H1 (cell line): Measurements from ENCODE around the gene SSRP1. TPM values are rescaled to one million over a fixed set of nuclear protein-coding genes. Genes with fewer than 3 reads are reported as not detected.

Source experiments
- CTCF ChIA-PET: fragments of 300-600 bp; sonication (Branson Sonifier 250); formaldehyde crosslinking; loops from one replicate; lab custom pipeline; 2021; ENCODE audit not compliant: partially characterized antibody; lab: Charles Lee
- POLR2A ChIA-PET: fragments of 300-600 bp; sonication (Branson Sonifier 250); formaldehyde crosslinking; loops from one replicate; lab custom pipeline; 2021; ENCODE audit warnings: inconsistent platforms; ENCODE audit not compliant: partially characterized antibody; lab: Charles Lee
- DNase-seq, 2 experiments: peaks; one replicate each; pipeline versions ENCODE4 v3.0.0 to v3.0.0-alpha.2; 2010 to 2022; ENCODE audit warnings: low spot score in 2 of 2, low read depth in 1 of 2, mixed read lengths in 1 of 2
- FAIRE-seq: peaks from 2 replicates; lab custom pipeline; 2011; peaks lifted over from hg19 to GRCh38; lab: Jason Lieb, UNC
- H2AFZ ChIP-seq: 2 replicates; pipeline ENCODE4 v1.8.1; 2012; ENCODE audit warnings: low read length, inconsistent platforms
- H2AK5ac ChIP-seq: 2 replicates; pipeline ENCODE4 v1.6.1; 2013; ENCODE audit warnings: low read depth, low read length
- H2BK120ac ChIP-seq: replicated peaks from 2 replicates; pipeline ENCODE3; 2013; ENCODE audit warnings: low read depth, low read length, inconsistent platforms
- H2BK12ac ChIP-seq: 2 replicates; pipeline ENCODE4 v1.6.1; 2013; ENCODE audit warnings: low read depth, low read length
- H2BK15ac ChIP-seq: 2 replicates; pipeline ENCODE4 v1.6.1; 2013; ENCODE audit warnings: low read length
- H2BK20ac ChIP-seq: 2 replicates; pipeline ENCODE4 v1.6.1; 2013; ENCODE audit warnings: low read length
- H2BK5ac ChIP-seq: 2 replicates; pipeline ENCODE4 v1.6.1; 2013; ENCODE audit warnings: low read depth, low read length
- H3K14ac ChIP-seq: 2 replicates; pipeline ENCODE4 v1.6.1; 2013; ENCODE audit warnings: inconsistent platforms; ENCODE audit not compliant: insufficient read length
- H3K18ac ChIP-seq: 2 replicates; pipeline ENCODE4 v1.6.1; 2013; ENCODE audit warnings: low read length; ENCODE audit errors: extremely low read depth
- H3K23ac ChIP-seq: 2 replicates; pipeline ENCODE4 v1.6.1; 2013; ENCODE audit warnings: inconsistent platforms; ENCODE audit not compliant: insufficient read length
- H3K23me2 ChIP-seq: 2 replicates; pipeline ENCODE4 v1.6.1; 2013; ENCODE audit warnings: low read depth, low read length
- H3K27ac ChIP-seq: 2 replicates; pipeline ENCODE4 v1.6.1; 2011; ENCODE audit warnings: low read depth, low read length, inconsistent platforms
- H3K27me3 ChIP-seq, 4 experiments: replicated peaks in 1 of 4; 1 replicate in 1 of 4; 2 replicates in 3 of 4; pipeline versions ENCODE4 v1.6.1 to v1.8.1; 2011 to 2013; ENCODE audit warnings: low read length in 3 of 4, mild to moderate bottlenecking in 3 of 4, inconsistent platforms in 2 of 4, mixed read lengths in 2 of 4, moderate library complexity in 1 of 4; ENCODE audit not compliant: control insufficient read depth in 3 of 4, insufficient read depth in 3 of 4; ENCODE audit errors: extremely low read depth in 1 of 4
- H3K36me3 ChIP-seq, 4 experiments: 2 replicates each; pipeline versions ENCODE4 v1.6.1 to v1.8.1; 2011 to 2013; ENCODE audit warnings: mild to moderate bottlenecking in 4 of 4, low read length in 3 of 4, moderate library complexity in 2 of 4, control low read depth in 1 of 4, inconsistent platforms in 1 of 4; ENCODE audit not compliant: insufficient read depth in 4 of 4, control insufficient read depth in 2 of 4
- H3K4ac ChIP-seq: replicated peaks from 2 replicates; pipeline ENCODE3; 2013; ENCODE audit warnings: low read length, low read depth, mixed read lengths, inconsistent platforms; ENCODE audit not compliant: insufficient read length
- H3K4me1 ChIP-seq, 4 experiments: replicated peaks in 1 of 4; 1 replicate in 1 of 4; 2 replicates in 3 of 4; pipeline versions ENCODE4 v1.6.1 to v1.8.1; 2011 to 2013; ENCODE audit warnings: low read length in 3 of 4, inconsistent platforms in 2 of 4, mixed read lengths in 1 of 4; ENCODE audit not compliant: insufficient read depth in 4 of 4, control insufficient read depth in 3 of 4
- H3K4me2 ChIP-seq, 2 experiments: 2 replicates each; pipeline versions ENCODE4 v1.6.1 to v1.8.1; 2011 to 2013; ENCODE audit warnings: low read depth in 2 of 2, low read length in 2 of 2, control low read depth in 1 of 2, inconsistent platforms in 1 of 2, mild to moderate bottlenecking in 1 of 2; ENCODE audit not compliant: insufficient read depth in 1 of 2
- H3K4me3 ChIP-seq, 4 experiments: fragments of 200-600, 300-600 bp in 1 of 4; sonication (generic), shearing (Covaris generic), sonication (Bioruptor Twin) in 1 of 4; 2 replicates each; pipeline versions ENCODE4 v1.5.1 to v1.8.1; 2011 to 2016; ENCODE audit warnings: low read length in 4 of 4, low read depth in 3 of 4, control low read depth in 2 of 4, inconsistent platforms in 2 of 4, mild to moderate bottlenecking in 2 of 4, mixed read lengths in 1 of 4, moderate library complexity in 1 of 4; ENCODE audit not compliant: insufficient read depth in 2 of 4; ENCODE audit errors: extremely low read depth in 1 of 4
- H3K56ac ChIP-seq: replicated peaks from 2 replicates; pipeline ENCODE3; 2013; ENCODE audit warnings: low read depth, mild to moderate bottlenecking, mixed read lengths, low read length, inconsistent platforms; ENCODE audit not compliant: insufficient read length
- H3K79me1 ChIP-seq: 2 replicates; pipeline ENCODE4 v1.6.1; 2013; ENCODE audit warnings: low read depth, low read length, control low read depth
- H3K79me2 ChIP-seq, 2 experiments: 2 replicates each; pipeline versions ENCODE4 v1.6.1 to v1.8.1; 2012 to 2013; ENCODE audit warnings: low read length in 2 of 2, mild to moderate bottlenecking in 2 of 2, inconsistent platforms in 1 of 2; ENCODE audit not compliant: insufficient read depth in 2 of 2, control insufficient read depth in 1 of 2
- H3K9ac ChIP-seq, 4 experiments: replicated peaks in 1 of 4; 1 replicate in 1 of 4; 2 replicates in 3 of 4; pipeline versions ENCODE4 v1.6.1 to v1.8.1; 2011 to 2013; ENCODE audit warnings: low read depth in 3 of 4, low read length in 3 of 4, control low read depth in 2 of 4, mild to moderate bottlenecking in 2 of 4, moderate library complexity in 2 of 4, inconsistent platforms in 1 of 4; ENCODE audit errors: extremely low read depth in 1 of 4
- H3K9me3 ChIP-seq, 2 experiments: 2 replicates each; pipeline versions ENCODE4 v1.6.1 to v1.8.1; 2012 to 2013; ENCODE audit warnings: mild to moderate bottlenecking in 2 of 2, moderate library complexity in 2 of 2, control low read depth in 1 of 2, inconsistent platforms in 1 of 2, low read depth in 1 of 2, low read length in 1 of 2, mixed read lengths in 1 of 2; ENCODE audit not compliant: insufficient read depth in 2 of 2
- H4K20me1 ChIP-seq, 2 experiments: replicated peaks in 1 of 2; 2 replicates each; pipeline versions ENCODE3 to v1.8.1; 2011 to 2013; ENCODE audit warnings: inconsistent platforms in 2 of 2, low read length in 2 of 2, mild to moderate bottlenecking in 1 of 2; ENCODE audit not compliant: insufficient read depth in 2 of 2, control insufficient read depth in 1 of 2
- H4K5ac ChIP-seq: 2 replicates; pipeline ENCODE4 v1.6.1; 2013; ENCODE audit warnings: low read length, low read depth, mixed read lengths, inconsistent platforms; ENCODE audit not compliant: insufficient read length
- H4K8ac ChIP-seq: 2 replicates; pipeline ENCODE4 v1.8.0; 2013; ENCODE audit warnings: mild to moderate bottlenecking, moderate library complexity, low read length, inconsistent platforms; ENCODE audit not compliant: insufficient read depth; ENCODE audit errors: extremely low read depth
- H4K91ac ChIP-seq: replicated peaks from 2 replicates; pipeline ENCODE3; 2013; ENCODE audit warnings: low read length, mixed read lengths, inconsistent platforms; ENCODE audit not compliant: insufficient read length
- CBX8 ChIP-seq: fragments of 300-800, 300-1000 bp; sonication (generic); IDR thresholded peaks from 2 replicates; pipeline ENCODE4 v1.7.1; 2016; ENCODE audit warnings: low read depth, low read length, borderline replicate concordance
- CTBP2 ChIP-seq: IDR thresholded peaks from 2 replicates; pipeline ENCODE4 v1.7.0; 2011; ENCODE audit warnings: borderline replicate concordance, mild to moderate bottlenecking, moderate library complexity, mixed read lengths, low read length; ENCODE audit not compliant: insufficient read depth, insufficient read length
- CTCF ChIP-seq, 3 experiments: IDR thresholded peaks; 1 replicate in 2 of 3; 2 replicates in 1 of 3; pipeline versions ENCODE4 v1.5.1 to v1.6.1; 2011; ENCODE audit warnings: low read length in 3 of 3, mild to moderate bottlenecking in 3 of 3, inconsistent platforms in 2 of 3, low read depth in 1 of 3, moderate library complexity in 1 of 3; ENCODE audit not compliant: insufficient read depth in 1 of 3; ENCODE audit errors: control extremely low read depth in 1 of 3
- EZH2 ChIP-seq: fragments of 200-600 bp; sonication (generic); IDR thresholded peaks from 2 replicates; pipeline ENCODE4 v1.7.1; 2012; ENCODE audit warnings: low read depth, mild to moderate bottlenecking, moderate library complexity, low read length, inconsistent platforms; ENCODE audit not compliant: severe bottlenecking
- FOSL1 ChIP-seq: IDR thresholded peaks from 2 replicates; pipeline ENCODE4 v1.6.1; 2011; ENCODE audit warnings: mild to moderate bottlenecking, low read depth, low read length, moderate library complexity; ENCODE audit not compliant: insufficient read depth
- GABPA ChIP-seq: IDR thresholded peaks from 2 replicates; pipeline ENCODE4 v1.6.1; 2011; ENCODE audit warnings: mild to moderate bottlenecking, low read length, moderate library complexity, borderline replicate concordance; ENCODE audit not compliant: insufficient read depth
- HDAC2 ChIP-seq, 2 experiments: fragments of 300-600 bp in 1 of 2; sonication (generic) in 1 of 2; IDR thresholded peaks; 2 replicates each; pipeline ENCODE4 v1.6.1; 2011 to 2012; ENCODE audit warnings: low read depth in 2 of 2, low read length in 2 of 2, mild to moderate bottlenecking in 2 of 2, moderate library complexity in 2 of 2, borderline replicate concordance in 1 of 2, inconsistent platforms in 1 of 2
- NRF1 ChIP-seq: IDR thresholded peaks from 2 replicates; pipeline ENCODE4 v1.6.1; 2011; ENCODE audit warnings: mild to moderate bottlenecking, low read depth, low read length, improper control_type of control experiment
- RBBP5 ChIP-seq: IDR thresholded peaks from 2 replicates; pipeline ENCODE4 v1.7.1; 2012; ENCODE audit warnings: low read depth, mild to moderate bottlenecking, inconsistent platforms, low read length, moderate library complexity, borderline replicate concordance
- TEAD4 ChIP-seq: IDR thresholded peaks from 2 replicates; pipeline ENCODE4 v1.6.1; 2012; ENCODE audit warnings: low read depth, low read length, inconsistent platforms, mixed read lengths
- WGBS, 2 experiments: shearing (Covaris generic) in 1 of 2; methylation state at CpG; one replicate each; pipeline versions ENCODE4 v1.1.6 to v1.1.7; 2013 to 2015; ENCODE audit warnings: low lambda C conversion rate in 2 of 2, mixed read lengths in 2 of 2, inconsistent platforms in 1 of 2, low coverage in 1 of 2, missing lambda C conversion rate in 1 of 2; ENCODE audit not compliant: insufficient replicate concordance in 2 of 2, insufficient coverage in 1 of 2, insufficient read length in 1 of 2; ENCODE audit errors: extremely low coverage in 1 of 2, missing lambda C conversion rate in 1 of 2; 5-methylcytosine and 5-hydroxymethylcytosine counted together
- polyA plus RNA-seq, 7 experiments: library from polyadenylated mRNA; depleted of rRNA in 3 of 7; stranded (reverse) in 5 of 7; unstranded in 2 of 7; fragments of >200 nt in 5 of 7; fragments of 200-250 nt in 2 of 7; gene quantifications; 1 replicate in 5 of 7; 2 replicates in 1 of 7; 4 replicates in 1 of 7; pipeline versions ENCODE4 v1.2.1 to v1.2.3, GENCODE V29; 2011 to 2013; ENCODE audit warnings: missing spikeins in 2 of 7, mixed read lengths in 2 of 7
- total RNA-seq: library from RNA; stranded (reverse); fragmentation: NEBNext Ultra II Directional; extraction: Animal tissue kit (Norgen Biotek cat#: 25700); gene quantifications from 2 replicates; pipeline ENCODE4 v1.2.1, GENCODE V29; 2021

SSRP1 gene
- total and polyA plus RNA-seq, 2 of the 8 experiments (the other 6 are each of a cell fraction or from before 2014, with no cell fraction given): 259 to 281 TPM

GRCh38 chr11:57357856-57358255, 22.2 kb upstream of the SSRP1 start:
- 78% methylated on average over 6 of the region's 6 CpGs; no CpG with 5 or more reads in 1 of the 2 experiments for WGBS, 2 experiments
- H3K4ac ChIP-seq: no peak overlapping the region
- no peak overlapping the region for H2AFZ ChIP-seq
- 0 out of 2 replicates have a peak overlapping the region, but pooled peaks have one; percentile 16 for H2BK15ac ChIP-seq
- no peaks in the 10 kb centered on the region for H3K36me3 ChIP-seq
- H2BK20ac ChIP-seq: no peak overlapping the region
- no peaks in the 10 kb centered on the region for H4K20me1 ChIP-seq
- no peak for FAIRE-seq
- no peak overlapping the region for H3K14ac ChIP-seq
- no peak overlapping the region for H3K18ac ChIP-seq
- no peak overlapping the region for H3K9ac ChIP-seq
- no peak overlapping the region for H2BK5ac ChIP-seq
- POLR2A ChIA-PET: interaction anchor here (1.3 to 1.6 kb wide), 2 partner anchors 22 to 48 kb away, joined by 3 to 5 read pairs; partner anchors contain the start of gene SSRP1
- no peak overlapping the region for H2BK120ac ChIP-seq
- DNase-seq: no peak
- no peaks in the 10 kb centered on the region for H3K79me1 ChIP-seq
- no peak overlapping the region for H4K8ac ChIP-seq
- H3K27me3 ChIP-seq: no peaks in the 10 kb centered on the region; a peak in 1 of 7 replicates
- H3K23ac ChIP-seq: no peak overlapping the region
- no peak overlapping the region for H3K4me3 ChIP-seq
- no peak overlapping the region for H4K5ac ChIP-seq
- no peak overlapping the region for H3K56ac ChIP-seq
- no peak overlapping the region for H3K4me2 ChIP-seq
- no peak overlapping the region for H3K27ac ChIP-seq
- no peak overlapping the region for H4K91ac ChIP-seq
- H2BK12ac ChIP-seq: no peak overlapping the region
- H2AK5ac ChIP-seq: no peak overlapping the region
- no peaks in the 10 kb centered on the region; the same call in 1 of the 2 replicates for H3K23me2 ChIP-seq
- peaks cover 0 to 6% (median 3%) of the 10 kb centered on the region in 4 experiments; a peak in 4 of 7 replicates for H3K4me1 ChIP-seq
- CTCF ChIA-PET: interaction anchor here (1.1 to 2.7 kb wide), 9 partner anchors 9 to 169 kb away, joined by 3 to 13 read pairs (median 5); no protein-coding TSS in a partner anchor
- H3K79me2 ChIP-seq: no peaks in the 10 kb centered on the region
- H3K9me3 ChIP-seq: no peaks in the 10 kb centered on the region
- TF ChIP-seq RBBP5 (no peak), CTBP2 (no peak), GABPA (no peak), EZH2 (no peak), CTCF (IDR thresholded peaks at IDR 0.05; ENCODE audit: control extremely low read depth in 1 of 3, insufficient read depth in 1 of 3, low read depth in 1 of 3, low read length in 3 of 3) (no peak), HDAC2 (IDR thresholded peaks at IDR 0.05; ENCODE audit: borderline replicate concordance in 1 of 2, low read depth in 2 of 2, low read length in 2 of 2) (no peak), FOSL1 (no peak), CBX8 (no peak), TEAD4 (no peak), NRF1 (no peak)
